Erythroblast (primary cell): ENCODE results near the gene TREX2.

Experiments
- GATA1 ChIP-seq: IDR thresholded peaks from 2 replicates; pipeline ENCODE4 v1.6.1; 2011; ENCODE audit warnings: low read depth, mild to moderate bottlenecking, control low read depth, low read length, moderate library complexity
- POLR2A ChIP-seq: IDR thresholded peaks from 2 replicates; pipeline ENCODE4 v1.6.1; 2011; ENCODE audit warnings: mild to moderate bottlenecking, low read length

GRCh38 chrX:153477364-153477857 lies 31.6 kb upstream of the TREX2 start:
- TF ChIP-seq POLR2A (no peak), GATA1 (no peak)
